ENCODE data around the gene SETD1A. TPM values are rescaled to one million over a fixed set of nuclear protein-coding genes. Genes with fewer than 3 reads are reported as not detected.
A peak's percentile ranks its signal among the peaks of the same experiment; 100 is the strongest.

Gene SETD1A
- total and polyA plus RNA-seq, 9 of the 15 experiments (the other 6 are each of a cell fraction or from before 2014, with no cell fraction given) = 0.08 to 36.0 (median 4.2) TPM

- TF ChIP-seq VEZF1 (CRISPR knock-in tag; IDR thresholded peaks at IDR 0.05) (peak; percentile 31), ZFX (CRISPR knock-in tag; IDR thresholded peaks at IDR 0.05) (peak; percentile 83), PHF8 (IDR thresholded peaks at IDR 0.05; ENCODE audit: borderline replicate concordance, low read length) (peak; percentile 40; the same call in 1 of the 2 replicates), ELF2 (CRISPR knock-in tag; IDR thresholded peaks at IDR 0.05) (peak; percentile 71), PBX2 (CRISPR knock-in tag; IDR thresholded peaks at IDR 0.05; ENCODE audit: low read depth) (no peak), PBX2 (tag; conservative IDR thresholded peaks at IDR 0.05; ENCODE audit: low read depth) (no peak), ATF7 (IDR thresholded peaks at IDR 0.05) (peak; percentile 50; the same call in 1 of the 2 replicates), TGIF2 (CRISPR knock-in tag; IDR thresholded peaks at IDR 0.05) (peak; percentile 15; the same call in 1 of the 2 replicates), HMGN3 (IDR thresholded peaks at IDR 0.05; ENCODE audit: borderline replicate concordance, extremely low read depth, insufficient read length, low read depth, low read length) (peak; percentile 40), ZBTB11 (CRISPR knock-in tag; IDR thresholded peaks at IDR 0.05) (peak in 2 of 3 experiments; percentile 69 to 73; a peak in 2 of 6 replicates), MAZ (CRISPR knock-in tag; conservative IDR thresholded peaks at IDR 0.05 in 1 of 2, IDR thresholded peaks at IDR 0.05 in 1 of 2) (peak; percentile 53 to 59; a peak in 3 of 4 replicates), ZNF212 (CRISPR knock-in tag; IDR thresholded peaks at IDR 0.05) (no peak), USF1 (CRISPR knock-in tag; IDR thresholded peaks at IDR 0.05) (peak; percentile 60), MYNN (IDR thresholded peaks at IDR 0.05) (peak; percentile 21; the same call in 1 of the 2 replicates), MYNN (CRISPR knock-in tag; IDR thresholded peaks at IDR 0.05) (no peak), MYC (IDR thresholded peaks at IDR 0.05; ENCODE audit: low read depth, low read length) (peak; percentile 53), MYC (CRISPR knock-in tag; IDR thresholded peaks at IDR 0.05; ENCODE audit: borderline replicate concordance, low read depth) (peak; percentile 46; the same call in 1 of the 2 replicates)
These were observed 8.6 kb upstream of the SETD1A start, which contains the start of gene ORAI3 (continued) for GRCh38 chr16:30948667-30949649.
